Measurements from ENCODE around the gene GGTLC2.

GGTLC2 gene

DNA sequence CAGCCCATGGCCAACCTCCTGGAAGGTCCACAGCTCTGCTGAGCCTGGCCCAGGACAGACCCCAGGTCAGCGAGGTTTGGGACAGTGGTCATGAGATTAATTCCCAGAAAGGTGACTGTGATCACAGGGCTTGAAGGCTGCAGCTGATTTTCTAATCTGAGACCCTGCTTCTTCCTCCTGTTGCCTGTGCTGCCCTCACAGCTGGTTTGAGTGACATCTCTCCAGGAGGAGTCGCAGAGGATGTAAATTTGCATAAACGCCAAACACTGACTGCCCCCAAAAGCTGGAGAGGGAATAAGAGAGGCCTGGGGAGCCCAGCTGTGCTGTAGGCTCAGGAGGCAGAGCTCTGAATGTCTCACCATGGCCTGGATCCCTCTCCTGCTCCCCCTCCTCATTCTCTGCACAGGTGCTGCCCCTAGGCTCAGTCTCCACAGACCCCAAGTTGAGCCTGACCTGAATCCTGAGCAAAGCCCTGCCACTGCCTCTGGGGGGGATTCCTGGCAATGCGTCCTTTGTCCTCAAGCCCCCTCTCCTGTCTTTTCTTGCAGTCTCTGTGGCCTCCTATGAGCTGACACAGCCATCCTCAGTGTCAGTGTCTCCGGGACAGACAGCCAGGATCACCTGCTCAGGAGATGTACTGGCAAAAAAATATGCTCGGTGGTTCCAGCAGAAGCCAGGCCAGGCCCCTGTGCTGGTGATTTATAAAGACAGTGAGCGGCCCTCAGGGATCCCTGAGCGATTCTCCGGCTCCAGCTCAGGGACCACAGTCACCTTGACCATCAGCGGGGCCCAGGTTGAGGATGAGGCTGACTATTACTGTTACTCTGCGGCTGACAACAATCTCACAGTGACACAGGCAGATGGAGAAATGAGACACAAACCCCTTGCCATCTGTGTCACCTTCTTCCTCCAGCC is 23.8 kb downstream of the GGTLC2 start:
- TF ChIP-seq, protein P1, sequence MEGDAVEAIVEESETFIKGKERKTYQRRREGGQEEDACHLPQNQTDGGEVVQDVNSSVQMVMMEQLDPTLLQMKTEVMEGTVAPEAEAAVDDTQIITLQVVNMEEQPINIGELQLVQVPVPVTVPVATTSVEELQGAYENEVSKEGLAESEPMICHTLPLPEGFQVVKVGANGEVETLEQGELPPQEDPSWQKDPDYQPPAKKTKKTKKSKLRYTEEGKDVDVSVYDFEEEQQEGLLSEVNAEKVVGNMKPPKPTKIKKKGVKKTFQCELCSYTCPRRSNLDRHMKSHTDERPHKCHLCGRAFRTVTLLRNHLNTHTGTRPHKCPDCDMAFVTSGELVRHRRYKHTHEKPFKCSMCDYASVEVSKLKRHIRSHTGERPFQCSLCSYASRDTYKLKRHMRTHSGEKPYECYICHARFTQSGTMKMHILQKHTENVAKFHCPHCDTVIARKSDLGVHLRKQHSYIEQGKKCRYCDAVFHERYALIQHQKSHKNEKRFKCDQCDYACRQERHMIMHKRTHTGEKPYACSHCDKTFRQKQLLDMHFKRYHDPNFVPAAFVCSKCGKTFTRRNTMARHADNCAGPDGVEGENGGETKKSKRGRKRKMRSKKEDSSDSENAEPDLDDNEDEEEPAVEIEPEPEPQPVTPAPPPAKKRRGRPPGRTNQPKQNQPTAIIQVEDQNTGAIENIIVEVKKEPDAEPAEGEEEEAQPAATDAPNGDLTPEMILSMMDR (IDR thresholded peaks at IDR 0.05; ENCODE audit: extremely low read depth, missing control alignments) = no peak
- DNase-seq (ENCODE audit: low spot score) = no peak

DNA sequence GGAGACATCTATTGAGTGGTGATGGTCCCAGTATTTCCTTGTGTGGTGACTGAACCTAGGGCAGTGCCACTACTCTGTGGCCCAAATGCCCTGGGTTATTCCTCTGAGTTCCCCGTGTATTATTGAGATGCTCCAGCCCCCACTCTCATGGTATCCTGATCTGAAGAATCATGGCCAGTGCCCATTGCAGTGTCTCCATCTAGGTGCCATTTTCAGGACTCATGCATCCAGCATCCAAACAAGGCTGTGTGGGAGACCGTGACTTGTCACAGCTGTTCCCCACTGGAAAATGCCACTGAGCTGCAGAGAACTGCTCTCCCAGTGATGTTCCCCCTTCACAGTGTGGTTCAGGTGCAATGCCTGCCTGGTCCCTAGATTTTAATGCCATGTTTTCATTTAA is 24.7 kb downstream of the GGTLC2 start:
- TF ChIP-seq, protein P1 (IDR thresholded peaks at IDR 0.05; ENCODE audit: extremely low read depth, missing control alignments) = no peak

DNA sequence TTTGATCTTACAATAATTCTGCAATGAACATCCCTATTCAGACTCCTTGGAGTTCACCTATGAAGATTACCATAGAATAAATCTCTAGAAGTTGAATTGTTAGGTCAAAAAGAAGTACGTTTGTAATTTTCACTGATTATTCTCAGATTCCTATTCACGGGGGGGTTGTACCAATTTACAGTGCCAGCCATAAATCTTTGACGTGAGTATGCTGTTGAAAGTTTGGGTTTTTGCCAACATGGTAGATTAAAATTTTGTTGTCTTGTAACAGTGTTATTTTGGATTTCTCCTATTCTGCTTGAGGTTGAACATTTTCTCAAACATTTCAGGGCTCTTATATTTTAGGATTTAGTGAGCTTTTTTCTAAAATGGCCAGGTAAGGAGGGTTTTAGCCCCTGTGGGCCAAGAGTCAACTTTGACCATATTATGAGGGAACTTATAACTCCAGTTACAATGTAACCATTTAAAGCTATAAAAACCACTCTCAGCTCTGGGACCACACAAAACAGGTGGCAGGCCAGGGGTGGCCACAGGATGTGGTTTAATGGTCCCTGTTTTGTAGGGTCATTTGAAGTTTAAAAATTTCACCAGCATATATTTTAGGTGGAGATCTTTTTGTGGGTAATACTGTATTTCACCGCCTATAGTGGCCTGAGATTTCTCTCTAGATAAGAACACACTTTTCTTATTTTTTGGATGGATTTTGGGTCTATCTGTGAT is 25.8 kb downstream of the GGTLC2 start:
- TF ChIP-seq, protein P1 (IDR thresholded peaks at IDR 0.05; ENCODE audit: extremely low read depth, missing control alignments) = no peak
- DNase-seq (ENCODE audit: low spot score) = no peak

More for the DNA sequence above, 24.7 kb downstream of the GGTLC2 start:
- DNase-seq (ENCODE audit: low spot score) = no peak

DNA sequence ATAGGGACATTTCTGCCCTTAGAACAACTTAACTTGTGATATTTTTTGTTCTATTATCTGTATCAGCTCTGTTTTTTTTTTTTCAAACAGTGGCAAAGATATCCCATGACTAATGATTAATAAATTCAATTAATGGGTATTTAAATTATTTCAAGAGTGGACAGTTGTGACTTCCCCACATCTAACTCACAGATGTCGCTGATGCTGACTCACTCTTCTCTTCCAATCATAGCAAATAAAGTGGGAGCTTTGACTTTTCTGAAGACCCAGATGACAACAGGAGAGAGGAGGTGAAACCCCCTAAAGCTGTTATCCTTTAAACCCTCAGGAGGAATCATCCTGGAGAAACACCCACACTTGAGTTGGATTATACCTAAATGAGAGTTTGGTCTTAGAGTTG is 27.1 kb downstream of the GGTLC2 start:
- TF ChIP-seq, protein P1 (IDR thresholded peaks at IDR 0.05; ENCODE audit: extremely low read depth, missing control alignments) = no peak
- no peak for DNase-seq (ENCODE audit: low spot score)

DNA sequence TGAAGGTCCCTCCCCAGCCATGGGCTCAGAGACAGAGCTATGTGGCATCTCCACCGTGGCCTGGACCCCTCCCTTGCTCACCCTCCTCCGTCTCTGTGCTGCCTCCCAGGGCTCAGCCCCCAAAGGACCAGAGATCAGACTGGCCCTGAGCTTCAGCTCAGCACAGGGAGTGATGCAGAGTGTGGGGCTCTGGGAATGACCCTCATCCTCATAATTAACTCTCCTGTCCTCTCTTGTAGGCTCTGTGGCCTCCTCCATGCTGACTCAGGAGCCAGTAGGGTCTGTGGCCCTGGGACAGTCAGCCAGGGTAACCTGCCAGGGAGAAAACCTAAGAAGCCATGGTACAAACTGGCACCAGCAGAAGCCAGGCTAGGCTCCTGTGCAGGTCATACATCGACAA is 28.7 kb downstream of the GGTLC2 start:
- DNase-seq (ENCODE audit: low spot score) = no peak
- TF ChIP-seq, protein P1 (IDR thresholded peaks at IDR 0.05; ENCODE audit: extremely low read depth, missing control alignments) = no peak

DNA sequence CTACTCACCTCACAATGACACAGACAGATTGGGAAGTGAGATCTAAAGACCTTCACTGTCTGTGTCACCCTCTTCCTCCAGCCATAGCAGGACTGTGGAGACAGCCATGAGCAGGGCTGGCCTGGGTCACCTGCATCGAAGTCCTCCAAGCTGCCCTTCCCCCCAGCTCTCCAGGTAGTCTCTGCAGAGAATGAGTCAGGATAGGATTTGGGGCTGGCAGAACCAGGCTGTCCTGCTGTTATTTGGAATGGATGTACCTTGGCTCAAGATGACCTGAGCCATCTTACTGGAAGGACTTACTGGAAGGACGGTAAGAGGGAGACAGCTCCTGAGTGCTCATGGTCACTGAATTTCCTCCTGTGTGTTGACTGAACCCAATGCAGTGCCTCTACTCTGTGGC is 29.2 kb downstream of the GGTLC2 start:
- DNase-seq (ENCODE audit: low spot score) = no peak
- TF ChIP-seq, protein P1 (IDR thresholded peaks at IDR 0.05; ENCODE audit: extremely low read depth, missing control alignments) = no peak

DNA sequence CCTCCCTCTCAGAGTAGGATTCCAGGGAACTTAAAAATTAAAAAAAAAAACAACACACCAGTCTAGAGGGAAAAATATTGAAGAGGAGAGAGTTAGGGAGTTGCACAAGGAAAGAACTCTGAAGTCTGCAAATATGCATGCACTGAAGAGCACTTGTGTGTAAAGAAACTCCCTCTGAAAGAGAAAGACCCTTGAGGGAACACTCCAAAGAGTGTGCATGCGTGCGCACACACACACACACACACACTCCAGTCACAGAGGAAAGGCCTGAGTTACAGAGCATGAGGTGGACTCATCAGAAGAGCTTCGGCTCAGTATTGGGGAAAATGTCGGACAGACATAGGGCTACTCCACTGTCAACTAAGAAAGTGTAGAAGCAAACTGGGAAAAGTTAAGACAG is 30.1 kb downstream of the GGTLC2 start:
- DNase-seq (ENCODE audit: low spot score) = no peak
- TF ChIP-seq, protein P1 (IDR thresholded peaks at IDR 0.05; ENCODE audit: extremely low read depth, missing control alignments) = no peak
